RWPE1 (cell line): Measurements from ENCODE around the gene CLCNKB.
"Not testable (repeated sequence)": the region's sequence is repeated elsewhere in the genome, so short reads cannot be mapped to it uniquely, and the experiment has no call there.

ENCODE experiments used
- CTCF ChIA-PET: fragments of 350-600 bp; sonication (Branson Sonifier 250); formaldehyde crosslinking; extraction: SDS; loops from one replicate; lab custom pipeline; 2021; lab: Yijun Ruan, JAX
- POLR2A ChIA-PET: fragments of 400-600 bp; formaldehyde crosslinking; extraction: SDS; loops from one replicate; lab custom pipeline; 2020; ENCODE audit warnings: antibody characterized with exemption; ENCODE audit not compliant: low non-redundant PET; lab: Yijun Ruan, JAX
- DNase-seq: peaks from one replicate; pipeline ENCODE4 v3.0.0; 2012; ENCODE audit warnings: low spot score
- H3K27ac ChIP-seq: fragments of 450-650 bp; 2 replicates; pipeline ENCODE4 v1.5.1; 2017
- CTCF ChIP-seq: fragments of 450-650 bp; conservative IDR thresholded peaks from 2 replicates; pipeline ENCODE4 v1.5.1; 2017; ENCODE audit warnings: low read depth, mild to moderate bottlenecking

The CLCNKB gene

GRCh38 chr1:16022393-16022792, 21.2 kb upstream of the CLCNKB start:
- no peak overlapping the region for H3K27ac ChIP-seq
- ChIA-PET CTCF (interaction anchor here (0.7 kb wide), 1 partner anchor 34 kb away, joined by 3 read pairs; no protein-coding TSS in a partner anchor), POLR2A (no interaction called here)
- no peak for TF ChIP-seq CTCF
- DNase-seq, result no peak

GRCh38 chr1:16023050-16023653, 20.4 kb upstream of the CLCNKB start:
- no peak for TF ChIP-seq CTCF
- POLR2A ChIA-PET, result no interaction called here
- H3K27ac ChIP-seq, result no peak overlapping the region
- CTCF ChIA-PET, result interaction anchor here (0.7 kb wide), 1 partner anchor 33 kb away, joined by 3 read pairs; no protein-coding TSS in a partner anchor
- DNase-seq, result no peak

- CTCF ChIA-PET, H3K27ac ChIP-seq, POLR2A ChIA-PET, DNase-seq: not testable (repeated sequence)
These were observed 17.3 kb upstream of the CLCNKB start for GRCh38 chr1:16026302-16026701.

GRCh38 chr1:16026723-16027484, 16.7 kb upstream of the CLCNKB start:
- no peak for DNase-seq
- POLR2A ChIA-PET, result no interaction called here
- TF ChIP-seq CTCF, result no peak
- CTCF ChIA-PET, result no interaction called here
- H3K27ac ChIP-seq, result no peak overlapping the region

GRCh38 chr1:16028237-16029002, 15.2 kb upstream of the CLCNKB start:
- CTCF ChIA-PET, result interaction anchor here (0.5 to 0.6 kb wide), 2 partner anchors 14 to 1041 kb away, joined by 3 to 4 read pairs; no protein-coding TSS in a partner anchor

GRCh38 chr1:16029003-16029268, 14.6 kb upstream of the CLCNKB start:
- POLR2A ChIA-PET, DNase-seq, H3K27ac ChIP-seq: not testable (repeated sequence)
- CTCF ChIA-PET, result interaction anchor here (0.6 kb wide), 1 partner anchor 1041 kb away, joined by 4 read pairs; no protein-coding TSS in a partner anchor

More at GRCh38 chr1:16028237-16029002, 15.2 kb upstream of the CLCNKB start:
- POLR2A ChIA-PET, result no interaction called here
- TF ChIP-seq CTCF, result no peak
- H3K27ac ChIP-seq, result no peak overlapping the region
- DNase-seq, result no peak

- ChIA-PET POLR2A (no interaction called here), CTCF (no interaction called here)
- no peak overlapping the region for H3K27ac ChIP-seq
- DNase-seq, result no peak
- TF ChIP-seq CTCF, result no peak
These were observed 14.3 kb upstream of the CLCNKB start for GRCh38 chr1:16029288-16029687.
